ENCODE data around the gene PITPNM1. TPM values are rescaled to one million over a fixed set of nuclear protein-coding genes. Genes with fewer than 3 reads are reported as not detected.
A peak's percentile ranks its signal among the peaks of the same experiment; 100 is the strongest.
"Not testable (repeated sequence)": the region's sequence is repeated elsewhere in the genome, so short reads cannot be mapped to it uniquely, and the experiment has no call there.

Gene PITPNM1
- total RNA-seq, 2 donors from 2014 or later, result 89.3 to 91.4 TPM

- no peak for TF ChIP-seq CTCF (IDR thresholded peaks at IDR 0.05)
- peaks cover 6% of the 10 kb centered on the region for H3K36me3 ChIP-seq
- intact Hi-C loops (cut with DNase I), result no loop called here
- DNase-seq, result peak; percentile 25
- no peaks in the 10 kb centered on the region for H3K27me3 ChIP-seq
- peaks cover 11% of the 10 kb centered on the region for H3K4me1 ChIP-seq
- H3K9me3 ChIP-seq, result no peaks in the 10 kb centered on the region
- H3K4me3 ChIP-seq, result peak overlapping the region; percentile 53
- peak overlapping the region; percentile 79 for H3K27ac ChIP-seq
- peak overlapping the region; percentile 64 to 67 for H3K9ac ChIP-seq (ENCODE audit: low read depth in 2 of 2, low read length in 2 of 2)
Measured at GRCh38 chr11:67483831-67484665, 21.1 kb downstream of the PITPNM1 start.

- Histone ChIP-seq H3K4me1 (peaks cover 11% of the 10 kb centered on the region), H3K27ac (peak within 1 kb of the TSS; percentile 79), H3K27me3 (no peaks in the 10 kb centered on the region), H3K9ac (ENCODE audit: low read depth in 2 of 2, low read length in 2 of 2) (peak within 1 kb of the TSS; percentile 64 to 67), H3K9me3 (no peaks in the 10 kb centered on the region), H3K4me3 (peak within 1 kb of the TSS; percentile 53), H3K36me3 (peaks cover 6% of the 10 kb centered on the region)
- intact Hi-C loops (cut with DNase I), result no loop called here
- DNase-seq, result peak; percentile 99
- no peak for TF ChIP-seq CTCF (IDR thresholded peaks at IDR 0.05)
Measured at GRCh38 chr11:67482827-67483798, 22.1 kb downstream of the PITPNM1 start, which contains the start of gene AIP. AIP (plus strand) TSS chr11:67483026; CDS start chr11:67483159, 133 bp downstream.

GRCh38 chr11:67482275-67482826 lies 22.8 kb downstream of the PITPNM1 start:
- no peaks in the 10 kb centered on the region for H3K36me3 ChIP-seq
- no peaks in the 10 kb centered on the region for H3K9me3 ChIP-seq
- peak overlapping the region; percentile 79 for H3K27ac ChIP-seq
- intact Hi-C loops (cut with DNase I), result no loop called here
- H3K9ac ChIP-seq (ENCODE audit: low read depth in 2 of 2, low read length in 2 of 2), result peak overlapping the region; percentile 64 to 67
- H3K4me1 ChIP-seq, result peaks cover 11% of the 10 kb centered on the region
- peak; percentile 23 for DNase-seq
- peak overlapping the region; percentile 53 for H3K4me3 ChIP-seq
- H3K27me3 ChIP-seq, result no peaks in the 10 kb centered on the region
- TF ChIP-seq CTCF (IDR thresholded peaks at IDR 0.05), result no peak

GRCh38 chr11:67477344-67478050 lies 27.7 kb downstream of the PITPNM1 start:
- H3K9ac ChIP-seq (ENCODE audit: low read depth in 2 of 2, low read length in 2 of 2); H3K4me1 ChIP-seq; H3K27me3 ChIP-seq; H3K27ac ChIP-seq; H3K9me3 ChIP-seq; H3K4me3 ChIP-seq; H3K36me3 ChIP-seq; DNase-seq; intact Hi-C loops (cut with DNase I): not testable (repeated sequence)

GRCh38 chr11:67476692-67477091 lies 28.5 kb downstream of the PITPNM1 start:
- H3K4me1 ChIP-seq; DNase-seq; H3K9ac ChIP-seq (ENCODE audit: low read depth in 2 of 2, low read length in 2 of 2); H3K9me3 ChIP-seq; H3K27me3 ChIP-seq; H3K27ac ChIP-seq; intact Hi-C loops (cut with DNase I); H3K4me3 ChIP-seq; H3K36me3 ChIP-seq: not testable (repeated sequence)

Data from colonic mucosa (tissue), 4 donors.